Adrenal gland (tissue), 5 donors: ENCODE data around the gene ANXA9.

ENCODE experiments used
- POLR2A ChIP-seq, 2 donors: fragments of 450-650 bp; IDR thresholded peaks; one replicate each; pipeline ENCODE4 v1.6.1; 2017; ENCODE audit warnings: antibody characterized with exemption in 2 of 2, mild to moderate bottlenecking in 2 of 2, moderate library complexity in 1 of 2
- TF ChIP-seq, protein P1 (sequence below), 6 experiments: fragments of 450-650 bp in 4 of 6; fragments of 200-600 bp in 2 of 6; sonication (generic) in 1 of 6; IDR thresholded peaks; 1 replicate in 5 of 6; 2 replicates in 1 of 6; pipeline versions ENCODE4 v1.5.1 to v1.8.0; 2016 to 2021; ENCODE audit warnings: antibody characterized with exemption in 6 of 6, mild to moderate bottlenecking in 2 of 6, moderate library complexity in 1 of 6
- donor health status: DM: no; HTN: no; CAD: no.

DNA sequence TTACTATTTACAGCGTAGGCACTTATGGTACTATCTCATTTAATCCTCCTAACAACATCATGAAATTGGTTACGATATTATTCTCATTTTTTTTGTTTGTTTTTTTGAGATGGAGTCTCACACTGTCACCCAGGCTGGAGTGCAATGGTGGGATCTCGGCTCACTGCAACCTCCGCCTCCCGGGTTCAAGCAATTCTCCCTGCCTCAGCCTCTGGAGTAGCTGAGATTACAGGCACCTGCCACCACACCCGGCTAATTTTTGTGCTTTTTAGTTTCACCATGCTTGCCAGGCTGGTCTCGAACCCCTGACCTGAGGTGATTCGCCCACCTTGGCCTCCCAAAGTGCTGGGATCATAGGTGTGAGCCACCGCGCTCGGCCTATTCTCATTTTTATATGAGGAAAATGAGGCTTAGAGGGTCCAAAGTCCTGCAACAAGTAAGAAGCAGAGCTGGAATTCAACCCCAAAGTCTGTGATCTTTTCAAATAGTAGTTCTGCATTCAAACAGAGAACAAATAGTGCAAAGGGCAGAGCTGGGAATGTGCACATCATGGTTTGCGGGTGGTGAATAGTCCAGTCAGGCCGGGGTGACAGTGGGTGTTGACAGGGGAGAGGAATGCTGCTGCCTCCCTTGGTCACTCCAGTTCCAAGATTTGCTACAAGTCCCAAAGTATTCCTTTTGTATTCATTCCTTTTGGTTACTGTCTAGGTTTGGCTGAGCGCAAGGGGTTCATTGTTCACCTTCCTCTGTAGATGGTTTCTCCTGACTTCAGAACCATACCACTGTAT, 30.8 kb downstream of the ANXA9 start:
- TF ChIP-seq, protein P1, sequence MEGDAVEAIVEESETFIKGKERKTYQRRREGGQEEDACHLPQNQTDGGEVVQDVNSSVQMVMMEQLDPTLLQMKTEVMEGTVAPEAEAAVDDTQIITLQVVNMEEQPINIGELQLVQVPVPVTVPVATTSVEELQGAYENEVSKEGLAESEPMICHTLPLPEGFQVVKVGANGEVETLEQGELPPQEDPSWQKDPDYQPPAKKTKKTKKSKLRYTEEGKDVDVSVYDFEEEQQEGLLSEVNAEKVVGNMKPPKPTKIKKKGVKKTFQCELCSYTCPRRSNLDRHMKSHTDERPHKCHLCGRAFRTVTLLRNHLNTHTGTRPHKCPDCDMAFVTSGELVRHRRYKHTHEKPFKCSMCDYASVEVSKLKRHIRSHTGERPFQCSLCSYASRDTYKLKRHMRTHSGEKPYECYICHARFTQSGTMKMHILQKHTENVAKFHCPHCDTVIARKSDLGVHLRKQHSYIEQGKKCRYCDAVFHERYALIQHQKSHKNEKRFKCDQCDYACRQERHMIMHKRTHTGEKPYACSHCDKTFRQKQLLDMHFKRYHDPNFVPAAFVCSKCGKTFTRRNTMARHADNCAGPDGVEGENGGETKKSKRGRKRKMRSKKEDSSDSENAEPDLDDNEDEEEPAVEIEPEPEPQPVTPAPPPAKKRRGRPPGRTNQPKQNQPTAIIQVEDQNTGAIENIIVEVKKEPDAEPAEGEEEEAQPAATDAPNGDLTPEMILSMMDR (IDR thresholded peaks at IDR 0.05): no peak
- no peak for TF ChIP-seq POLR2A (IDR thresholded peaks at IDR 0.05)
